Left lung (tissue), 10 donors: ENCODE data around the gene PCDHA8. TPM values are rescaled to one million over a fixed set of nuclear protein-coding genes. Genes with fewer than 3 reads are reported as not detected.
"Not testable (repeated sequence)": the region's sequence is repeated elsewhere in the genome, so short reads cannot be mapped to it uniquely, and the experiment has no call there.

Experiments used
- ATAC-seq: fragments of 200-7000 bp; cut with Tn5 transposase; one replicate; pipeline ENCODE4 v1.9.1; 2020; ENCODE audit warnings: moderate library complexity
- DNase-seq, 4 donors: peaks; one replicate each; pipeline ENCODE4 v3.0.0-alpha.2; 2013 to 2020
- H3K27ac ChIP-seq, 2 donors: fragments of 200-600 bp; sonication (generic) in 1 of 2; one replicate each; pipeline versions ENCODE4 v1.5.0 to v1.8.0; 2020 to 2021
- H3K27me3 ChIP-seq, 2 donors: fragments of 200-600 bp; sonication (generic) in 1 of 2; one replicate each; pipeline versions ENCODE4 v1.5.0 to v1.8.0; 2020 to 2021
- H3K36me3 ChIP-seq, 2 donors: fragments of 200-600 bp; sonication (generic) in 1 of 2; one replicate each; pipeline versions ENCODE4 v1.5.0 to v1.8.0; 2020 to 2021
- H3K4me1 ChIP-seq, 2 donors: fragments of 200-600 bp; one replicate each; pipeline ENCODE4 v1.8.0; 2021
- H3K4me3 ChIP-seq, 2 donors: fragments of 200-600 bp; sonication (generic) in 1 of 2; one replicate each; pipeline versions ENCODE4 v1.5.0 to v1.8.0; 2020 to 2021; ENCODE audit warnings: mild to moderate bottlenecking in 1 of 2
- H3K9me3 ChIP-seq, 2 donors: fragments of 200-600 bp; sonication (generic) in 1 of 2; one replicate each; pipeline versions ENCODE4 v1.5.0 to v1.8.0; 2020 to 2021
- CTCF ChIP-seq, 2 donors: fragments of 200-600 bp; sonication (generic) in 1 of 2; IDR thresholded peaks; one replicate each; pipeline versions ENCODE4 v1.5.0 to v1.8.0; 2021; ENCODE audit warnings: antibody characterized with exemption in 2 of 2
- intact Hi-C, 2 donors: fragments of 100-400 bp; cut with DNase I; formaldehyde crosslinking; loops; one replicate each; pipeline versions ENCODE4 v1.11.2 to v1.14.2; 2022
- polyA plus RNA-seq, 6 donors: library from polyadenylated mRNA; unstranded; fragments of 120-200 nt; gene quantifications; one replicate each; pipeline ENCODE4 v1.2.1, GENCODE V29; 2013; ENCODE audit not compliant: insufficient read length in 6 of 6
- total RNA-seq, 2 donors: library from RNA; stranded (reverse); fragmentation: NEBNext Ultra II Directional; extraction: Animal tissue kit (Norgen Biotek cat#: 25700); gene quantifications; one replicate each; pipeline ENCODE4 v1.2.1, GENCODE V29; 2021
- donor health status: DM: no; HTN: yes; CAD: no.
- donor health status: DM: no; HTN: no; CAD: no.

PCDHA8 gene
- total and polyA plus RNA-seq, 8 donors: 0.05 to 0.21 (median 0.13) TPM; not detected in 1

GRCh38 chr5:140808889-140809291 is 32.1 kb upstream of the PCDHA8 start:
- Histone ChIP-seq H3K27ac (no peak overlapping the region), H3K36me3 (no peaks in the 10 kb centered on the region), H3K27me3 (peaks cover 0 to 21% of the 10 kb centered on the region in 2 donors), H3K9me3 (peaks cover 0 to 58% of the 10 kb centered on the region in 2 donors), H3K4me3 (no peak overlapping the region), H3K4me1 (no peaks in the 10 kb centered on the region)
- ATAC-seq (no peak), DNase-seq (peak in 1 of 4 donors; percentile 77)
- intact Hi-C loops: no loop called here
- no peak for TF ChIP-seq CTCF (IDR thresholded peaks at IDR 0.05)

GRCh38 chr5:140821375-140822280 is 19.4 kb upstream of the PCDHA8 start, which contains the start of gene PCDHA5:
PCDHA5 (plus strand) TSS chr5:140821613.
- intact Hi-C loops: no loop called here

GRCh38 chr5:140822281-140822629 is 18.7 kb upstream of the PCDHA8 start:
- intact Hi-C loops: no loop called here
- Histone ChIP-seq H3K27me3 (peaks cover 11 to 68% of the 10 kb centered on the region in 2 donors), H3K36me3 (no peaks in the 10 kb centered on the region), H3K27ac (no peak overlapping the region), H3K4me3 (no peak overlapping the region), H3K9me3 (peaks cover 0 to 36% of the 10 kb centered on the region in 2 donors), H3K4me1 (no peaks in the 10 kb centered on the region)
- ATAC-seq: no peak
- TF ChIP-seq CTCF (IDR thresholded peaks at IDR 0.05): no peak
- DNase-seq: no peak

More at GRCh38 chr5:140821375-140822280, 19.4 kb upstream of the PCDHA8 start, which contains the start of gene PCDHA5:
- peaks cover 6 to 62% of the 10 kb centered on the region in 2 donors for H3K27me3 ChIP-seq
- H3K9me3 ChIP-seq: peaks cover 0 to 38% of the 10 kb centered on the region in 2 donors
- peak in 1 of 2 donors; percentile 32 for TF ChIP-seq CTCF (IDR thresholded peaks at IDR 0.05)
- DNase-seq (peak in 1 of 4 donors; percentile 57), ATAC-seq (no peak)
- no peak within 1 kb of the TSS for H3K27ac ChIP-seq
- no peaks in the 10 kb centered on the region for H3K4me1 ChIP-seq
- H3K36me3 ChIP-seq: no peaks in the 10 kb centered on the region
- H3K4me3 ChIP-seq: no peak within 1 kb of the TSS

GRCh38 chr5:140822969-140823368 is 18.0 kb upstream of the PCDHA8 start:
- intact Hi-C loops, ATAC-seq: not testable (repeated sequence)
- H3K27me3 ChIP-seq: peaks cover 18 to 75% of the 10 kb centered on the region in 2 donors

GRCh38 chr5:140823475-140823874 is 17.5 kb upstream of the PCDHA8 start:
- TF ChIP-seq CTCF (IDR thresholded peaks at IDR 0.05): no peak
- Histone ChIP-seq H3K9me3 (peaks cover 0 to 46% of the 10 kb centered on the region in 2 donors), H3K36me3 (no peaks in the 10 kb centered on the region), H3K4me1 (no peaks in the 10 kb centered on the region), H3K4me3 (no peak overlapping the region), H3K27me3 (peaks cover 21 to 79% of the 10 kb centered on the region in 2 donors), H3K27ac (no peak overlapping the region)
- ATAC-seq: no peak
- DNase-seq: peak in 1 of 4 donors; percentile 72
- intact Hi-C loops: no loop called here

More at GRCh38 chr5:140822969-140823368, 18.0 kb upstream of the PCDHA8 start:
- not testable (repeated sequence) for H3K4me1 ChIP-seq, H3K4me3 ChIP-seq, H3K27ac ChIP-seq, H3K36me3 ChIP-seq
- DNase-seq: peak in 1 of 4 donors; percentile 71
- H3K9me3 ChIP-seq: peaks cover 0 to 41% of the 10 kb centered on the region in 2 donors
